Ecto neural progenitor cell (in vitro differentiated cells): Measurements from ENCODE around the gene WBP4.
"Not testable (repeated sequence)": the region's sequence is repeated elsewhere in the genome, so short reads cannot be mapped to it uniquely, and the experiment has no call there.

Source experiments
- DNase-seq: peaks from one replicate; pipeline ENCODE4 v3.0.0-alpha.2; 2018; ENCODE audit warnings: low spot score

The WBP4 gene, protein sequence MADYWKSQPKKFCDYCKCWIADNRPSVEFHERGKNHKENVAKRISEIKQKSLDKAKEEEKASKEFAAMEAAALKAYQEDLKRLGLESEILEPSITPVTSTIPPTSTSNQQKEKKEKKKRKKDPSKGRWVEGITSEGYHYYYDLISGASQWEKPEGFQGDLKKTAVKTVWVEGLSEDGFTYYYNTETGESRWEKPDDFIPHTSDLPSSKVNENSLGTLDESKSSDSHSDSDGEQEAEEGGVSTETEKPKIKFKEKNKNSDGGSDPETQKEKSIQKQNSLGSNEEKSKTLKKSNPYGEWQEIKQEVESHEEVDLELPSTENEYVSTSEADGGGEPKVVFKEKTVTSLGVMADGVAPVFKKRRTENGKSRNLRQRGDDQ

DNA sequence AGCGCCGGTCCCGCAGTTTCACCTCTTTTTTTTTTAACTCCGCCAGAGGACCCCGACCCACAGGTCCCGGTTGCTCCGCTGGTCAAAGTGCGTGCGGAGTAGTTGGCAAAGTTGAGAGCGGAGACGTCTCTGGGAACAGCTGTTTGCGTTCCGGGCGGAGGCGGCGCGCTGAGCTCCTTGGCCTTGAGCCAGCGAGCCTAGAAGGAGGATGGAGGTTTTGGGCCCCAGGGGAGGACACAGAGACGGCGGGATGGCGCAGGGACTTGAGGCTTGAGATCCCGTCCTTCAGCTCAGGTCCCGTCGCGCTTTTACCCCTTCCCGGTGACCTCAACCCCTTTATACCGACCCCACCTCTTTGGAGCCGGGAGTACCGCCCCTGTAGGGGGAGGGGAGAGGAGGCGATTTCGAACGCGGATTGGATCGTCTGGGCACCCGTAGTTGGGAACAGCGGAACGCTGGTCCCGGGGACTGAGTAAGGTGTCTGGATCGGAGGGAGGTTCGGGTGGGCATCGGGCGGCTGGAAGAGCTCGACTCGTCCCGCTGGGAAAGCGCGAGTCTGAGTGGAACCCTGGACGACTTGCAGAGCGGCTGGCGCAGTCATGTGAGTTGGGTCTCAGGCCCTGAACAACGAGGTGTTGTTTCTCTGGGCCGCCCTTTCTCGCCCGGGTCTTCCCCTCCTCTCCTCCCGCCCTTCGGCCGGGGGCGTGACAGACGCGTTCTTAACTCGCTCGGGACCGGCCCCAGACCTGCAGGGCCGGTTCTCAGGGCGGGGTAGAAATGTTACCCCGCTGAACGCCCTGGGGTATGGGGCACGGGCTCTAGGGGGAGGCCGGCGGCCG is at the start of gene WBP4:
WBP4 (plus strand) TSS at position 435 of the 839 bp plus-strand sequence; CDS start at position 600, 165 bp downstream.
- peak; percentile 95 for DNase-seq

DNA sequence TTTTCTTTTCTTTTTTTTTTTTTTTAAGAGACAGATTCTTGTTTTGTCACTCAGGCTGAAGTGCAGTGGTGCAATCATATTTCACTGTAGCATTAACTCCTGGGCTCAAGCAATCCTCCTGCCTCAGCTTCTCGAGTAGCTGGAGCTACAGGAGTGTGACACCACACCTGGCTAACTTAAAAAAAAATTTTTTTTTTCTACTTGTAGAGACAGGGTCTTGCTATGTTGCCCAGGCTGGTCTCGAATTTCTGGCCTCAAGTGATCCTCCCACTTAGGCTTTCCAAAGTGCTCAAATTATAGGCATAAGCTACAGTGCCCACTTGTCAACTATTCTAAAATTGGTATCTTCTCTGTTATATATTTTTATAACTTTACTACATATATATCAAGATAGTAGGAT is 48.8 kb upstream of the WBP4 start:
- DNase-seq = no peak

DNA sequence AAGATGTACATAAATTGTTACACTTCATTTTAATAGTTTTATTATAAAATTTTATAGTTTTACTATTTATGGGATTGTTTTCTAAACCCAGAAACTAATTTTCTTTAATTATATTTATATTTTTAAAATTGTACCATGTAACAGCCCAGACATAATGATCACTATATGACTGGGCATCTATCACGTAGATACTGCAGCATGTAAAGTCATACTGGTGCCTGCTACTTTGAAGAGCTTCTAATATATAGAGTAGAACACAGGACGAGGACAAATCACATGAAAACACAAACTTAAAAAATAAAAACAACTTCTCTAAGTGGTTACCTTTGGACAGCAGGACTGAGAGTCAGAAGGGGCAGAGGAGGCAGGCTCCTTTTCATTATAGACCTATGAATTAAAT is 47.5 kb upstream of the WBP4 start:
- DNase-seq = no peak

DNA sequence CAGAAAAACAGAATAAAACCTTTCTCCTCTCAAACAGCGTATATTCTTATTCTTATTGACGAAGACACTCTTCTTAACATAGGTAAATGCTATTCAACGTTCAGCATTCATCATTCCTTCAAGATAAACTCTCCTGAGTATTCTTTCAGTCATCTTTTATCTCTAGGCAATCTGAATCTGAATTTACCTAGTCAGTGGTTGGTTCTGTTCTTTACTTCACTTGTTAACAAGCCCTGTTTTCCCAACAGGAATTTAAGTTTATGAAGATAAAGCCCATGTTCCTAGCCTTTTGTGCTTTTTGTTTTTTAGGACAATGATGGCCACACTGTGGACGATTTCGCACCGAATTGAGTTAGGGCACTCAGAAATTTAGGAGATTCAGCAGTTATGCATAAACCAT is 45.4 kb upstream of the WBP4 start:
- DNase-seq = no peak

DNA sequence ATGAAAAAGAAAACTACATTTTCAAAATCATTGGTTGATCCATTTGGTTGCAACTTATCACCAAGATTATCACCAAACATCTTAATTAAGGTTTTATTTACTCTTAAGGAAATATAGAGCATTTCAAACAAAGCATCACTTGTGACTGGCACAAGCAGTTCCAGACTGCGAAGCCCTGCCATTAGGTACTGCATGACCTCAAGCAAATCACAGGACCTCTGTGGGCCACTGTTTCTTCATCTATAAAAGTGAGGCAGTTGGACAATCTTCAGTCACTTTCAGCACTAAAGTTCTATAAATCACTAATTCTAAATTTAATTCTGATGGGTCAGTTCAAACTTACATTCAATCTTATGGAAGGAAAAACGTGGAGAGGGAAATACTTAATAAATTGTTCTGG is 44.1 kb upstream of the WBP4 start:
- DNase-seq = no peak

DNA sequence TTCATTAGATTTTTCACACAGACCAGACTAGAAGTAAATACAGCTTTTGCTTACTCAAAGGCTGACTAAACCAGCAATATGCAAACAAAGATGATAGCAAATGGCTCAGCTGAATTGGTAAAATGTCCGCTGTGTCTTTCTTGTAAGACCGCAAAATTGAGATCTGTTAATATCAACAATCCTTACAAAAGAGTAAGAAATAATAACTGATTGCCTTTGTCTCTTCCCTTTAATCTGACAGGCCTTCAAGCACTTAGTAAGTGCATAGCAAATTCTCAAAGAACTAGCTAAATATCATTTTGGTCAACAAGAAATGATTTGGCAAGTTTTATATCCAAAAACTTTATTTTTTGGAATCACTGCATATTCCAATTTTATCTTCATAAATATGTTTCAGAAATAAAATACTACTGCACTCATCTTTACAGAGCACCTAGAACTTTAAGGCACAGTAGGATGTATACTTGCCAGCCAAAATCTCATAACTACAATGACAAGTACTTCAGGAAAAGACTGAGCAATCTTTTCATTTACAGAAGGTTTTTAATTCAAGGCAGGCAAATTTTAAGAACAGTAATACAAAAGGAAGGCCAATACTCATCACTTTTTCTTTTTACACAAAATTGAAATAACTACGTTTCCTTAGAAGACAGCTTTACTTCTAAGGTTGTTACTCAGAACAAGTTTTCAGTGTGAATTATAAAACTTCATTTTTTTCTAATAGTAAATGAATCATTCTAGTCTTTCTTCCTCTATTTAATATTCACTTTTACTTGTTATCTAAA is 43.3 kb upstream of the WBP4 start:
- DNase-seq = no peak

DNA sequence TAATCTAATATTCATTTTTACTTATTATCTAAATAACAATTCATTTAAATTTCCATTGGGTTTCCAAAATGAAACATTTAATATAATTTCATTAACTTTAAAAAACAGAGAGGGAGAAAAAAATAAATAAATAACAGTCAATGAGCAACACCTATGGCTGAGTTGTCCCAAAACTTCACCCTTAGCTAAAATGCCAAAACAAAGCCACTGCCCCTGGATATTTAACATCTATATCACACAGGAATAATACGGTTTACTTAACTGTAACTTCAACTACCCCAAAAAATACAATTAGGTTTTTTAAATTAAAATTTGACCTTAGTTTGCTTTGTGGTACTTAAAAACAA is 42.7 kb upstream of the WBP4 start:
- DNase-seq = no peak

DNA sequence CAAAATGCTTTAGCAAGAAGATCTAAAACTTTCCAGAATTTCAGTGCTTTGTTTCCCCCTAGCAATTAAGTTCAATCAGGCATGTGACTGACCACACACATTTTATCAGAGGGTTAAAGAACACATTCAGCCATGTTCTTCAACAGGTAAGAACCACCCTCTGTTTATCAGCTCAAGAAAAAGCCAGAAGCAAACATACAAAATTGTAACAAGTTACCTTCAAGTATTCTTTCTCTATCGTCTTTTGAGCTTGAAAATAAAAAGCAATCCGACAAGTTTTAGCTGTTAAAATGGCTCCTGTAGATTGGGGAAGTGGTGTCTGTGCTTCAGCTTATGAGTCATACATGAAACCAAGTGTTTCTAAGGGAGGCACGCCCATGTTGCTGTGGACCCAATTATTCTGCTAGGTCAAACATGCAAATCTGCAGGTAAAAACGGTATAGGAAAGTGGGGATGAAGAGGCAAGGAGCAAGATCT is 42.3 kb upstream of the WBP4 start, which contains the start of gene ELF1:
ELF1 (minus strand) TSS at position 306 of the 477 bp plus-strand sequence. CDS start 37,262 bp downstream, outside the sequence.
- DNase-seq = no peak

DNA sequence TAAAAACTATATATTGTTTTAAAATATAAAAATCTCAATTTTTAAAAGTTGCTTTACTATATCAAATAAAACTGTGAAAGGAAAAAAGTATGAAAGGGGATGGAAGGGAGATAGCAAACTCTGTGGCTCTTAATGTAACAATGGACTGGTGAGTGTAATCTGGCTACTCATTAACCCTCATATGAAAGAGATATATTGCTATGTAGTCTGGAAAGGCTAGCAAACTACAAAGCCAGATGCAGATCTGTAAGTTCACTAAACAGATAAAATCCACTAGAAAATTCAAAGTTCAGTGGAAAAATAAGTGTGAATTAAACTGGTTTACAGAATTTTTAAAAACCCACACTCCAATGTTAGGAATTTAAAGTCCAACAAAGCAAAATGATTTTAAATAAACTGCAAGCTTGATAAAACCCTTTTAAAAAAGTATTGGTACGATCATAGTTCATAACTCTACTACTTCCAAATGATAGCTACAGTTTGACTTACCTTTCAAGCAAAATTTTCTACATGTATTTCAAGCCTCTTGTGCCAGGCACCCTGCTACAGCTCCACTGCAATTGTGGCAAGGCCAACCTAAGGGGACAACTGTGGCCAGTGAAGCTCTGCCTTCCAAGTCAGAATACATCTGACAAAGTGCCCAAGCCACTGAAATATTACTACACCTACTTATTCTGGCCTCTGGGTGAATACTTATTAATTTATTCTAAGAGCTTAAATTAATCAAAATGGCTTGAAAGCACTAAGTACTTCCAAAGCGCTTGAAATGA is 41.5 kb upstream of the WBP4 start:
- no peak for DNase-seq

DNA sequence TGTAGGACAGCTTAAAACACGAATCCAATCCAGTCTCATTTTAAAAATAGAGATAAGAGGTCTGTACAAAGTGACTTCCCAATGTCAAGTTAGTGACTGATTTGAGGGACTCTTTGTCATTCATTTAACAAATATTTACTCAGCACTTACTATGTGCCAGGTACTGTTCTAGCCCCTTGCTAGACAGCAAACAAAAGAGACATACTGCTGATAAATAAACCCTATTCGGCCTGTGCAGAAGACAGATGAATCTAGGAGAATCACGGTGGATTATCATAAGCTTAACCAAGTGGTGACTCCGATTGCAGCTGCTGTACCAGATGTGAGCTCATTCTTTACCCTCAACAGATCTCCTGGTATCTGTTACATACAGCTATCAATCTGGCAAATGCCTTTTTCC is 35.8 kb upstream of the WBP4 start:
- DNase-seq = no peak

DNA sequence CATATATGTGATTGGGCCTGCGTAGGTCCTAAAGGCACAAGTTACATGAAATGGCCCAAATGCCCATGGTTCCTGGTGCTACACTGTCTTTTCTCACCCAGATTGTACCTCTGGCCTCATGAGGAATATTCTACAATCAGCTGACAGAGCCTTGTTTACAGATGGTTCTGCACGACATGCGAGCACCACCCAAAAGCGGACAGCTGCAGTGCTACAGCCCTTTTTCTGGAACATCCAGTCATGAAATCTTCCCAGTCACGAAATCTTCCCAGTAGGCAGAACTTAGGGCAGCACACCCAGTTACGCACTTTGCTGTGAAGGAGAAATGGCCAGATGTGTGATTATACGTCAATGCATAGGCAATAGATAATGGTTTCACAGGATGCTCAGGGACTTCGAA is 34.5 kb upstream of the WBP4 start:
- DNase-seq = no peak

DNA sequence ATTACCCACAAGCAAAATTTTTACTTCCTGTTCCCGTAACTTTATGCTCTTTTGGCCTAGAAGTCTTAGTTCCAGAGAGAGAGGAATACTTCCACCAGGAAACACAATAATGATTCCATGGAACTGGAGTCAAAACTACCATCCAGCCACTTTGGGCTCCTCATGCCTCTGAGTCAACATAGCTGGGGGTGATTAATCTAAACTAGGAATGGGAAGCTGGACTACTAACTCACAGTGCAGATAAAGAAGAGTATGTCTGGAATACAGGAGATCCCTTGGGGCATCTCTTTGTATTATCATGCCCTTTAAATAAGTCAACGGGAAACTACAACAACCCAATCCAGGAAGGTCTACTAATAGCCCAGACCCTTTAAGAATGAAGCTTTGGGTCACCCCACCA is 33.3 kb upstream of the WBP4 start:
- DNase-seq = no peak

DNA sequence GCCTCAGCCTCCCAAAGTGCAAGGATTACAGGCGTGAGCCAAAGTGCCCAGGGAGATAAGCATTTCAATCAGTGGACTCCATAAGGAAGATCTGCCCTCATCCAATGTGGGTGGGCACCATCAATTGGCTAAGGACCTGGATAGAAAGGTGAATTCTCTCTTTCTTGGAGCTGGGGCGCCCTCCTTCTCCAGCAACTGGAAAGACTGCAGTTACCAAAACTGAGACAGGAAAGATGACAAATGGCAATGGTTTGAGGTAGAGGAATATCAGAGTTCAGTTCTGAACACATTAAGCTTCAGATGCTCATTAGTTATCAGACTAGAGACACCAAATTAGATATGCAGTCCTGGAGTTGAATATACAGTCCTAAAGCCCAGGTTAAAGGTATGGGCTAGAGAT is 31.7 kb upstream of the WBP4 start:
- DNase-seq = no peak

DNA sequence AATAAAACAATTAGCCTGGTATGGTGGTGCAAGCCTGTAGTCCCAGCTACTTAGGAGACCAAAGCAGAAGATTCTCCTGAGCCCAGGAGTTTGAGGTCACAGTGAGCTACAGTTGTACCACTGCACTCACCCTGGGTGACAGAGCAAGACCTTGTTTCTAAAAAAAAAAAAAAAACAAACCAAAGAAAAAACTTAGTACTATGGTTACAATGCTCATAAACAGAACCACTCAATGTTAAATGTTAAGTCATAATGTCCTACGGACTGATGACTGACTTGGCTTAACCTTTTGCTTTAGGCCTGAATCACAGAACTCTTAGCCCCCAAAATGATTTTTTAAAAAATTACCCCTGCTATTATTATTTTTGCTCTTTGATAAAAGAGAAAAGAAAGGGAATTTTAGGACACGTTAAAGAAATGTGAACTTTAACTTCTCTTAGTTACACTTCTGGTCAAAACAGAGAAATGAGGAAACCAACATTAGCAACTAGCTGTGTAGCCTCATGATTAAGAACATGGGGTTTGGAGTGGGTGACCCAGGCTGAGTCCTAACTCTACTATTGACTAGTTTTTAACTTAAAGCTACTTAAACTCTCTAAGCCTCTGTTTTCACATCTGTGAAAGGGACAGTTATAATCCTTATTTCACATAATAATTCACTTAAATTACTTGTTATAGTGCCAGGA is 28.5 kb upstream of the WBP4 start:
- DNase-seq = no peak

DNA sequence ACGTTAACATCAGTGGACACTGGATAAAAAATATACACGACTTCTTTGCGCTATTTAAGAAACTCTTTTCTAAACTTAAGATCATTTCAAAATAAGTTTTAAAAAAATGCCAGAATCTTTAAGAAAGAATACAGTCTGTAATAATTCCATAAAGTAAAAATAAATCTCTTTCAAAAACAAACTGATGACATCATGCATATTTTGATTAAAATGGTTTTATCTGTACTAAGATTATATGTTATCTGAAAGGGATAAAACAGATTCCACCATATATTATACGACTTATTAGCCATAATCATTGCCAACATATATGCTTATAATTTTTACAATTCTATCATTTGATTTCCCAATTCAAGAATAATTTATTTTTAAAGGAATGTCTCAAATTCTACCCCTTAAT is 26.9 kb upstream of the WBP4 start:
- no peak for DNase-seq

DNA sequence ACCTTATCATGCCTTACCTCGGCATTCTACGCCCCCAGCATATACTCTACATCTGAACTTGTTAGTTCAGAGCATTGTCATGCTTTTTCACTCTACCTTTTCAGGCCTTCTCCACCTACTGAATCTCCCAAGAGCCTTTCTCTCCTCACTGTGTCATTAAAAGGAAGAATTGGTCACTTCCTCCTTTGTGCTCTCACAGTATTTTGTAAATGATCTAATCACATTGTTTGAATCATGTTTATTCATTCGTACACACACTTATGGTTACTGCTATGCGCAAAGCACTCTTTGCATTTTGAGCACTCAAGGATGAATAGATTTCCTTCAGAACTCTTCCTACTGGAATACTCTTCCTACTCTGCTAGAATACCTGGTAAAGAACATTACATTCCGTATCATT is 26.4 kb upstream of the WBP4 start:
- DNase-seq = no peak

DNA sequence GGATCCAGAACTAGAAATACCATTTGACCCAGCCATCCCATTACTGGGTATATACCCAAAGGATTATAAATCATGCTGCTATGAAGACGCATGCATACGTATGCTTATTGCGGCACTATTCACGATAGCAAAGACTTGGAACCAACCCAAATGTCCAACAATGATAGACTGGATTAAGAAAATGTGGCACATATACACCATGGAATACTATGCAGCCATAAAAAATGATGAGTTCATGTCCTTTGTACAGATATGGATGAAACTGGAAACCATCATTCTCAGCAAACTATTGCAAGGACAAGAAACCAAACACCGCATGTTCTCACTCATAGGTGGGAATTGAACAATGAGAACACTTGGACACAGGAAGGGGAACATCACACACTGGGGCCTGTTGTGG is 24.8 kb upstream of the WBP4 start:
- DNase-seq = not testable (repeated sequence)

DNA sequence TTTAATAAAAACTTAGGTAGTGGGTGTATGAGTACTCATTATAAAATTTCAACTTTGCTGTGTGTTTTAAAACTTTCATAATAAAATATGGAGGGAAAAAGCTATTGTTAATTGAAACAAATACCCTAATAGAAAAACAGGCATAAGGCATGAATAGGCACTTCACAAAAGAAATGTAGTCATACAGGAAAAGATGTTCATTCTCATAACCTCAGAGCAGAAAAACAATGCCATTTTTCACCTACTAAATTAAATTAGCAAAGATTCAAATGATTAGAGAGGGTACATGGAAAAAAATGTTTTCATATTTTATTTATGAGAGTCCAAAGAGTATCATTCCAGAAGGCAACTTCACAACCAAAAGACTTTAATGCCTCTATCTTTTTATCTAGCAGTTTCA is 21.6 kb upstream of the WBP4 start:
- DNase-seq = no peak

DNA sequence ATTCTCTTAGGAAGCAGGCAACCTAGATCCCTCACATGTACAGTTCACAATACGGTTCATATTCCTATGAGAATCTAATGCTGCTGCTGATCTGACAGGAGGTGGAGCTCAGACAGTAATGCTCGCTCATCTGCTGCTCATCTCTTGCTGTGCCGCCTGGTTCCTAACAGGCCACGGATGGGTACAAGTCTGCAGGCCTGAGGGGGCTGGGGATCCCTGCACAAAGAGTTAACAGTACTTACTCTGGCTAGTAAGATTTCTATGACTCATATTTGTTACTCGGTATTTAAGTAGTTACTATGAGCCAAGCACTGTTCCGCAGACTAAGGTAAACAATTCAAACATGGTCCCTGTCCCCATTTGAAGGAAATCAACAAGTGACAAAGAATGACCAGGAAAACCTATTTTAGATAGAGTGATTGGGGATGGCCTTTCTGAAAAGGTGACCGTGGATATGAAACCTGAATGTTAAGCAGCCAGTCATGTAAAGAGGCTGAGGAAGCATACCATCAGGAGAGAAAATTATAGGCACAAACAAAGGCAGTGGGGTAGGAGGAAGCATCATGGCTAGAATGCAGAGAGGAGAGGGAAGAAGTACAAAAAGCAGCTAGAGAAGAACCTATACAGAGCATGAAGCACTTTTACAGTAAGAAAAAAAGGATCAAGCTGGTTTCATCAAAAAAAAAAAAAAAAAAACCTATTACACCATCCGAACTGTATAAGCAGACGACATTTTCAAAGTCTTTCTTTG is 20.6 kb upstream of the WBP4 start:
- DNase-seq = no peak

DNA sequence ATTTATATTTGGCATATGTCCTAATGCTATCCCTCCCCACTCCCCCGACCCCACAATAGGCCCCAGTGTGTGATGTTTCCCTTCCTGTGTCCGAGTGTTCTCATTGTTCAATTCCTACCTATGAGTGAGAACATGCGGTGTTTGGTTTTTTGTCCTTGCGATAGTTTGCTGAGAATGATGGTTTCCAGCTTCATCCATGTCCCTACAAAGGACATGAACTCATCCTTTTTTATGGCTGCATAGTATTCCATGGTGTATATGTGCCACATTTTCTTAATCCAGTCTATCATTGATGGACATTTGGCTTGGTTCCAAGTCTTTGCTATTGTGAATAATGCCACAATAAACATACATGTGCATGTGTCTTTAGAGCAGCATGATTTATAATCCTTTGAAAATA is 18.9 kb upstream of the WBP4 start:
- not testable (repeated sequence) for DNase-seq
